Measurements from ENCODE around the gene ATP1A3. TPM values are rescaled to one million over a fixed set of nuclear protein-coding genes. Genes with fewer than 3 reads are reported as not detected.

The ATP1A3 gene
- total RNA-seq, 1 experiment from 2014 or later, result 34.7 TPM

GRCh38 chr19:42018503-42019193, 24.6 kb upstream of the ATP1A3 start:
- H3K27me3 ChIP-seq (ENCODE audit: insufficient read depth, low read length), result no peaks in the 10 kb centered on the region
- intact Hi-C loops (cut with micrococcal nuclease), result no loop called here
- ChIA-PET CTCF (no interaction called here), POLR2A (no interaction called here), RAD21 (ENCODE audit: low non-redundant PET in 1 of 2, low total read pairs in 2 of 2, uncharacterized antibody in 2 of 2, unreplicated experiment in 2 of 2) (no interaction called here)
- H3K9ac ChIP-seq (ENCODE audit: low read length), result no peak overlapping the region
- ATAC-seq (no peak), DNase-seq (ENCODE audit: low read depth, low spot score) (no peak)
- no peaks in the 10 kb centered on the region for H3K9me2 ChIP-seq (ENCODE audit: insufficient read depth)
- no peak overlapping the region for H3K27ac ChIP-seq (ENCODE audit: low read depth, low read length)
- H3K36me3 ChIP-seq (ENCODE audit: control insufficient read depth in 1 of 2, insufficient read depth in 2 of 2, low read length in 2 of 2), result no peaks in the 10 kb centered on the region
- peaks cover 0 to 11% of the 10 kb centered on the region in 2 experiments; a peak in 2 of 4 replicates for H3K4me1 ChIP-seq (ENCODE audit: control insufficient read depth in 1 of 2, insufficient read depth in 2 of 2, low read length in 2 of 2)
- TF ChIP-seq ATF3 (IDR thresholded peaks at IDR 0.05) (no peak), ZBTB33 (IDR thresholded peaks at IDR 0.05; ENCODE audit: extremely low read depth, insufficient replicate concordance, low read length) (no peak)
- H3K4me3 ChIP-seq (replicated peaks in 1 of 2; ENCODE audit: low read depth in 1 of 2, low read length in 2 of 2), result no peak overlapping the region
- no peaks in the 10 kb centered on the region for H4K20me1 ChIP-seq (ENCODE audit: insufficient read depth)
- BruUV-seq (replicated peaks), result no TSS peak
- H2AFZ ChIP-seq (ENCODE audit: low read depth, low read length, poor library complexity, severe bottlenecking), result no peak overlapping the region
- no peaks in the 10 kb centered on the region for H3K9me3 ChIP-seq (ENCODE audit: control insufficient read depth in 1 of 2, insufficient read depth in 1 of 2, low read depth in 1 of 2, low read length in 2 of 2)
- no peaks in the 10 kb centered on the region for H3K79me2 ChIP-seq (ENCODE audit: insufficient read depth, low read length)
- H3K4me2 ChIP-seq (ENCODE audit: low read length), result peak overlapping the region; percentile 44

GRCh38 chr19:42017040-42017439, 23.0 kb upstream of the ATP1A3 start:
- DNase-seq (ENCODE audit: low read depth, low spot score) (no peak), ATAC-seq (no peak)
- Histone ChIP-seq H4K20me1 (ENCODE audit: insufficient read depth) (no peaks in the 10 kb centered on the region), H3K9me3 (ENCODE audit: control insufficient read depth in 1 of 2, insufficient read depth in 1 of 2, low read depth in 1 of 2, low read length in 2 of 2) (no peaks in the 10 kb centered on the region), H3K27me3 (ENCODE audit: insufficient read depth, low read length) (no peaks in the 10 kb centered on the region), H3K36me3 (ENCODE audit: control insufficient read depth in 1 of 2, insufficient read depth in 2 of 2, low read length in 2 of 2) (no peaks in the 10 kb centered on the region), H3K9ac (ENCODE audit: low read length) (no peak overlapping the region), H3K4me1 (ENCODE audit: control insufficient read depth in 1 of 2, insufficient read depth in 2 of 2, low read length in 2 of 2) (peaks cover 0 to 11% of the 10 kb centered on the region in 2 experiments; a peak in 2 of 4 replicates), H2AFZ (ENCODE audit: low read depth, low read length, poor library complexity, severe bottlenecking) (no peak overlapping the region), H3K27ac (ENCODE audit: low read depth, low read length) (no peak overlapping the region), H3K79me2 (ENCODE audit: insufficient read depth, low read length) (no peaks in the 10 kb centered on the region), H3K9me2 (ENCODE audit: insufficient read depth) (no peaks in the 10 kb centered on the region), H3K4me2 (ENCODE audit: low read length) (no peak overlapping the region), H3K4me3 (replicated peaks in 1 of 2; ENCODE audit: low read depth in 1 of 2, low read length in 2 of 2) (no peak overlapping the region)
- BruUV-seq (replicated peaks), result no TSS peak
- ChIA-PET CTCF (interaction anchor here (1.0 kb wide), 1 partner anchor 11 kb away, joined by 4 read pairs; no protein-coding TSS in a partner anchor), RAD21 (ENCODE audit: low non-redundant PET in 1 of 2, low total read pairs in 2 of 2, uncharacterized antibody in 2 of 2, unreplicated experiment in 2 of 2) (no interaction called here), POLR2A (no interaction called here)
- intact Hi-C loops (cut with micrococcal nuclease), result no loop called here
- TF ChIP-seq POLR2A (IDR thresholded peaks at IDR 0.05; ENCODE audit: borderline replicate concordance, extremely low read depth, insufficient read depth, insufficient read length) (no peak), POLR2AphosphoS5 (IDR thresholded peaks at IDR 0.05; ENCODE audit: low read depth, low read length) (no peak), EZH2phosphoT487 (IDR thresholded peaks at IDR 0.05; ENCODE audit: borderline replicate concordance) (no peak), EZH2 (IDR thresholded peaks at IDR 0.05) (no peak), REST (IDR thresholded peaks at IDR 0.05; ENCODE audit: low read depth) (no peak), SRF (IDR thresholded peaks at IDR 0.05; ENCODE audit: low read depth) (no peak)
